Subcutaneous abdominal adipose tissue (tissue), 5 donors: Measurements from ENCODE around the gene ARPC5L.

Experiments
- H3K27ac ChIP-seq: one replicate; pipeline ENCODE4 v1.7.0; 2013; ENCODE audit warnings: low read depth, mild to moderate bottlenecking, inconsistent platforms, low read length, moderate library complexity
- H3K27me3 ChIP-seq, 5 donors: one replicate each; pipeline ENCODE4 v1.7.0; 2013; ENCODE audit warnings: low read length in 5 of 5, inconsistent platforms in 1 of 5; ENCODE audit not compliant: control insufficient read depth in 5 of 5, insufficient read depth in 4 of 5
- H3K36me3 ChIP-seq, 5 donors: one replicate each; pipeline ENCODE4 v1.7.0; 2013; ENCODE audit warnings: low read length in 5 of 5; ENCODE audit not compliant: control insufficient read depth in 5 of 5, insufficient read depth in 5 of 5
- H3K4me1 ChIP-seq, 5 donors: one replicate each; pipeline ENCODE4 v1.7.0; 2013; ENCODE audit warnings: low read length in 5 of 5, mild to moderate bottlenecking in 3 of 5, moderate library complexity in 1 of 5; ENCODE audit not compliant: control insufficient read depth in 5 of 5, insufficient read depth in 5 of 5
- H3K4me3 ChIP-seq, 5 donors: one replicate each; pipeline ENCODE4 v1.7.0; 2013; ENCODE audit warnings: low read length in 5 of 5, low read depth in 1 of 5
- H3K9ac ChIP-seq, 5 donors: one replicate each; pipeline ENCODE4 v1.7.0; 2013; ENCODE audit warnings: low read length in 5 of 5, mild to moderate bottlenecking in 4 of 5, moderate library complexity in 3 of 5
- H3K9me3 ChIP-seq, 5 donors: one replicate each; pipeline ENCODE4 v1.7.0; 2013; ENCODE audit warnings: low read length in 5 of 5; ENCODE audit not compliant: control insufficient read depth in 5 of 5
- donor health status: healthy.
- donor health status: healthy.
- donor health status: healthy.
- donor health status: healthy.
- donor health status: healthy.

Gene ARPC5L

DNA sequence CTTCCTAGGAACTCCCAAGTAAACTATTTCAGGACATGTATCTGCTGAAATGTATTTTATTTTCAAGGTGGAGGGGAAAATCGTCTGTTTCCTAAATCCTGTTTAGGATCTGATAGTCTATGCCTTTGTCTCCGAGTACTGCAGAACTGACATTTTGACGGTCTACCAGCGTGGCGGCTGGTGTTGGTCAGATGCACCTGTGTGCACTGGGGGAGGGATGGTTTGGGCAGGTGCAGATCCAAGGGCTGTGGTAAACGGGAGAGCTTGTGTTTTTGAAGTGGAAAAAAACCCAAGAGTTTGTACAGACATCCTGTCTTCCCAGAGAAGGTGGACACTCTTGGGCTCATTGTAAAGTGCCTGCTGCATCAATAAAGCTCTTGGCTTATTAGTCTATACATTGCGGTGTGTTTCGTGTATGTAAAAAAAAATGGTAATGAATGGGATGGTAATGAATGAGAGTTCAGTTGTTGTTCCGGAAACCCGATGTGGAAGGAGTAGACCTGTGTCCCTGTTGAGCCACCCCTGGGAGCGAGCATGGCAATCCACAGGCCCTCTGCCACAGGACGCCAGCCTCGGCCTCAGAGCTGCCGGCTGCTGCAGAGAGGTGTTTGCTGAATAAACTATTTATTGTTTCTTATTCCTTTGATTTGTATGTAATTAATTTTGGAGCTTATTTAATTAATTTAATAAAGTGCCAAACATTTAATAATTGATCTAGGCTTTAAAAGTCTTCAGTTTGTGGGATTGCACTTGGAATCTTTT lies 15.3 kb downstream of the ARPC5L start:
- H3K27me3 ChIP-seq, result no peaks in the 10 kb centered on the region
- H3K4me3 ChIP-seq, result no peak overlapping the region
- no peaks in the 10 kb centered on the region for H3K9me3 ChIP-seq
- peaks cover 7 to 88% (median 78%) of the 10 kb centered on the region in 5 donors for H3K36me3 ChIP-seq
- H3K4me1 ChIP-seq, result peaks cover 2 to 14% (median 9%) of the 10 kb centered on the region in 5 donors
- no peak overlapping the region for H3K9ac ChIP-seq
- H3K27ac ChIP-seq, result no peak overlapping the region

DNA sequence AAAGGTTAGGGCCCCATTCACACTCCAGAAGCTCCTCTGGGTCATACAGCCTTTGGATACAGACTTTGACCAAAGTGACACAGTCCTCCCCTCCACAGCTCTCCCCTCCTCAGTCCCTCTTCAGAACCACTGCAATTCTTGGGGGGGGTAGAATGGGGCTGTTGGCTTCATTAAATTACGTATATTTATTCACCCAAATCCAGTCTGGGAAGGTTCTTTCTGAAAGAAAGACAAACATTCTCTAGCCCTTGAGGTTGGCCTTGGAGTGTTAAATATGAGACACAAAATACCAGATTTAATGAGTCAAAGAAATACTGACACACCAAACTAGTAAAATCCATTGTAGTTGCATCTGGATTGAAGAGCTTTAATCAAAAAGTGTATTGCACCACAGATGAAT lies 16.1 kb downstream of the ARPC5L start:
- H3K27me3 ChIP-seq, result no peaks in the 10 kb centered on the region
- no peaks in the 10 kb centered on the region for H3K9me3 ChIP-seq
- no peak overlapping the region for H3K4me3 ChIP-seq
- H3K4me1 ChIP-seq, result peaks cover 0 to 6% (median 2%) of the 10 kb centered on the region in 5 donors
- peaks cover 7 to 93% (median 86%) of the 10 kb centered on the region in 5 donors for H3K36me3 ChIP-seq
- H3K9ac ChIP-seq, result no peak overlapping the region
- no peak overlapping the region for H3K27ac ChIP-seq

DNA sequence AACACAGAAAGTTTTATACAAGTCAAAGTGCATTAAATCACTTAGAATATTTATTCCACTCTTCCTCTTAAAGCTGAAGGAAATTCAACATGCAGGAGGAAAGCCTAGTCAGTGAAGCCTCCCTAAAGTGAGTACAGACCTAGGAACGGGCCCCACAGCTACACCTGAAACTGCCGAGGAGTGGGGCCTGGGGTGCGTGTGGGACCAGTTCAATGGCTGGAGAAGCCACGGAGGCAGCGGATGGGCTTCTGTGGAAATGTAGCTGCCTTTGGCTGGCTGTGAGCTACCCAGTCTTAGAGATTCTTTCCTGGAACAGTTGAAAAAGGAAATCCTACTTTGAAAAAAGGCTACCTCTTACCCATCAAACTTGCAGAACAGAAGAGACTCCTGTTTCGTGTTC lies 16.6 kb downstream of the ARPC5L start:
- no peak overlapping the region for H3K27ac ChIP-seq
- peaks cover 7 to 90% (median 82%) of the 10 kb centered on the region in 5 donors for H3K36me3 ChIP-seq

DNA sequence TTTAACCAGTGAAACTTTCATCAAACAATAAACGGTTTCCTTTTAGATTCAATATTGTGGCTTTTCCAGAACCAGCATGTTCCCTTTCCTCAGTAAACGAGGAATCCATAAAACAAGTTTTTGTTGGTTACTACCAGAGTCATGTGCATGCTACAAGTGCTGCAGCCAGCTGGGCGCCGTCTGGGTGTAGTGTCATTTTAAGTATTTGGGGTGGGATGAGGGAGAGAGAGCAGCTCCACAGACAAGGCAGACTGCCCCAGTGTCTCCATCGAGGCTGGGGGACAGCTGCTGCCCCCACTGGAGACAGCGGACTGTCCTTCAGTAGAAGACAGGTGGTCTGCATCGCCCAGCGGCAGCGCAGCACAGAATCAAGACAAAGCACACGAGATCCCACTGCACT lies 17.3 kb downstream of the ARPC5L start:
- no peak overlapping the region for H3K27ac ChIP-seq

More for the DNA sequence above, 16.6 kb downstream of the ARPC5L start:
- Histone ChIP-seq H3K9ac (no peak overlapping the region), H3K27me3 (no peaks in the 10 kb centered on the region), H3K4me3 (no peak overlapping the region), H3K4me1 (peaks cover 0 to 1% (median 0%) of the 10 kb centered on the region in 5 donors), H3K9me3 (no peaks in the 10 kb centered on the region)

DNA sequence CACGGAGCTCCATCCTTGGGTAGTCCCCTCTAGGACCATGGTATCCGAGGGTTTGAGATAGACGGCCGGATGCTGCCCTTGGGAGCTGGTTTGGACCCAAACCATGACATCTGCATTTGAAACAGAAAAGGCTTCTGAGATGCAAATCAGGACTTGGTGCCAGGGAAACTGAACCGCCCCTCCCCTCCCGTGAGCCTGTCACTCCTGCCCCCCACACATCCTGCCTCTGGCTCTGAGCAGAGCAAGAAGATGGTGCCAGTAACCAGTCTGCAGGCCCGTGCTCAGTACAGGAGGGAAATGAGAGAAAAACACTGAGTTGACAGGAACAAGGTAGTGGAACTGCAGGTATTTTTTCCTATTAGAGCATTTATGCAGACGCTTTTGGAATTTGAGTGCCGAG lies 18.6 kb downstream of the ARPC5L start:
- H3K27me3 ChIP-seq, result no peaks in the 10 kb centered on the region
- H3K27ac ChIP-seq, result no peak overlapping the region
- no peaks in the 10 kb centered on the region for H3K9me3 ChIP-seq
- H3K4me3 ChIP-seq, result no peak overlapping the region
- no peaks in the 10 kb centered on the region for H3K4me1 ChIP-seq
- no peak overlapping the region for H3K9ac ChIP-seq
- peaks cover 7 to 85% (median 77%) of the 10 kb centered on the region in 5 donors for H3K36me3 ChIP-seq

More for the DNA sequence above, 17.3 kb downstream of the ARPC5L start:
- H3K9ac ChIP-seq, result no peak overlapping the region
- peaks cover 7 to 85% (median 79%) of the 10 kb centered on the region in 5 donors for H3K36me3 ChIP-seq
- H3K27me3 ChIP-seq, result no peaks in the 10 kb centered on the region
- H3K4me3 ChIP-seq, result no peak overlapping the region
- H3K4me1 ChIP-seq, result no peaks in the 10 kb centered on the region
- H3K9me3 ChIP-seq, result no peaks in the 10 kb centered on the region

DNA sequence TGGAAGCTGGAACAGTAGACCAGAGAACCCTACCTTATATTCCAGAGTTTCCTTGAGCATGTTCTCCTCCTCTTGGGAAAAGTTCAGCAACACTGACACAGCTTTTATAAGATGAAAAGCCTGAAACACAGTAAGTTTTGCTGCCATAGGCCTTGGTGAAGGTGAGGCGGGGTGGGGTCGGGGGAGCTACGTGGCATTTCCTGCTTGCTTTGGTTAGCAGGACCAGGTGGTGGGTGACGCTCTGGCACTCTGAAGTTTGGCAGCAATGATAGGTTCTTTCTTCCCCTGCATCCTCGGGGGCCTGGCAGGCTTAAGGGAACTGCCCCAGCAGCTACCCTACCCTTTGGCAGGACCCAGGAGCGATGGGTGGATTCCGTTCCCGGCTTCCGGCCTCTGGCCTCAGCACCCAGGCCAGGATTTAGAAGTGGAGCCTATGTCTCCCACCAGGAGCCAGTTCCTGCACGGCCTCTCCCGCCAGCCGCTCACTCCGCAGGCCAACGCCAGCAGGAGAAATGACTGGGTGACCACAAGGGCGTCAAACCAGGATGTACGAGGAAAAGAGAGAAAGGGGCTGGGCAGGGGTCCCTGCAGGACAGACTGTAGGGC lies 19.3 kb downstream of the ARPC5L start:
- Histone ChIP-seq H3K4me1 (no peaks in the 10 kb centered on the region), H3K27ac (no peak overlapping the region), H3K9me3 (no peaks in the 10 kb centered on the region), H3K36me3 (peaks cover 7 to 86% (median 78%) of the 10 kb centered on the region in 5 donors), H3K27me3 (no peaks in the 10 kb centered on the region), H3K4me3 (no peak overlapping the region), H3K9ac (no peak overlapping the region)

DNA sequence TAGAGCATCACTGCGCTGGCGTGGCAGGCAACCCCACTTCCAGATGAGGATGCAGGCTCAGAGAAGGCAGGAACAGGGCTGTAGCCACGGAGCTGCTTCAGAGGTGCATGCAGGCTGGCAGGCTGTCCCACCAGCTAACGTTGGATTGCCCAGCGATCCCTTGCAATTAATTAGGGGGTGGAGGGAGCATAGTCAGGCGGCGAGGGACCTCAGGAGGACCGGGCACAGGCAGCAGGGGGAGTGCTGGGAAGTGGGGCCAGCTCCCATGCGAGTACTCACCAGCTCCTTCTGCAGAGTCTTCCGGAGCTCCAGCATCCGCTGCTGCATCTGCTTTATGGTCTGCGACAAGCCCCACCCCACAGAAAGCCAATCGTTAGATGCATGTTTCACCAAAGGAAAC lies 20.3 kb downstream of the ARPC5L start:
- no peak overlapping the region for H3K9ac ChIP-seq
- H3K4me1 ChIP-seq, result peaks cover 0 to 6% (median 0%) of the 10 kb centered on the region in 5 donors
- H3K27me3 ChIP-seq, result no peaks in the 10 kb centered on the region
- no peaks in the 10 kb centered on the region for H3K9me3 ChIP-seq
- H3K27ac ChIP-seq, result no peak overlapping the region
- no peak overlapping the region for H3K4me3 ChIP-seq
- peaks cover 7 to 86% (median 79%) of the 10 kb centered on the region in 5 donors for H3K36me3 ChIP-seq

DNA sequence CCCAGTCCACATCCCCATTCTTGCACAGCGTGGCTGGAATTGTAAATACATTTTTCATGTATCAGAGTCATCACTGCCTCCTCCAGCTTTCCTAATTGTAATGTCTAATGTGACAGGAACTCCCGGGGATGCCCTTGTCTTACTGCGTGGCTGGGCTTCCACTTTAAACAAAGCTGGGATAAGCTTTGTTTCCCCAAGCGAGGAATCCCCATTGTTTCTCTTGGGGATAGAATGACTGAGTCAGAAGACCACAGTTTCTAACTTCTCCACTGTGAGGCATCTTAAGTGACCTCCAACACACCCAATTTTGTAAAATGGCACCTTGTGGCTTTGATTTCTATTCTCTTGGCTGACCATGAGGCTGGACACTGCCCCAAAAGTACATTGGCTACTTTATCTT lies 22.4 kb downstream of the ARPC5L start:
- H3K4me1 ChIP-seq, result peaks cover 0 to 10% (median 2%) of the 10 kb centered on the region in 5 donors
- no peaks in the 10 kb centered on the region for H3K27me3 ChIP-seq

GRCh38 chr9:124885551-124885950 lies 23.6 kb downstream of the ARPC5L start:
- Histone ChIP-seq H3K4me1 (peaks cover 0 to 10% (median 3%) of the 10 kb centered on the region in 5 donors), H3K4me3 (no peak overlapping the region), H3K27me3 (no peaks in the 10 kb centered on the region), H3K36me3 (peaks cover 0 to 85% (median 82%) of the 10 kb centered on the region in 5 donors), H3K9me3 (no peaks in the 10 kb centered on the region), H3K27ac (no peak overlapping the region), H3K9ac (no peak overlapping the region)

More for the DNA sequence above, 22.4 kb downstream of the ARPC5L start:
- Histone ChIP-seq H3K4me3 (no peak overlapping the region), H3K9ac (no peak overlapping the region), H3K27ac (no peak overlapping the region), H3K36me3 (peaks cover 4 to 85% (median 81%) of the 10 kb centered on the region in 5 donors), H3K9me3 (no peaks in the 10 kb centered on the region)

- peaks cover 0 to 10% (median 3%) of the 10 kb centered on the region in 5 donors for H3K4me1 ChIP-seq
- H3K9ac ChIP-seq, result no peak overlapping the region
- H3K36me3 ChIP-seq, result peaks cover 0 to 85% (median 80%) of the 10 kb centered on the region in 5 donors
- no peaks in the 10 kb centered on the region for H3K9me3 ChIP-seq
- no peak overlapping the region for H3K27ac ChIP-seq
- no peak overlapping the region for H3K4me3 ChIP-seq
- H3K27me3 ChIP-seq, result no peaks in the 10 kb centered on the region
Observed at GRCh38 chr9:124886461-124886860, 24.5 kb downstream of the ARPC5L start.
